Renal cortex interstitium (tissue), 11 donors: ENCODE results near the gene SLC9A2. TPM values are rescaled to one million over a fixed set of nuclear protein-coding genes. Genes with fewer than 3 reads are reported as not detected.

Experiments used
- DNase-seq, 11 donors: peaks; one replicate each; pipeline ENCODE4 v3.0.0-alpha.2; 2013; ENCODE audit warnings: low read depth in 9 of 11, low spot score in 4 of 11; ENCODE audit errors: extremely low read depth in 1 of 11
- polyA plus RNA-seq, 3 donors: library from polyadenylated mRNA; unstranded; fragments of 120-200 nt; gene quantifications; one replicate each; pipeline ENCODE4 v1.2.1, GENCODE V29; 2013; ENCODE audit not compliant: insufficient read length in 3 of 3

SLC9A2 gene
- polyA plus RNA-seq, 3 donors = 4.6 to 7.5 (median 4.7) TPM

GRCh38 chr2:102758439-102758838, 139.1 kb downstream of the SLC9A2 start:
- DNase-seq = no peak

Other genes starting within 250 kb of the SLC9A2 start
- gene IL18RAP, start 196.4 kb upstream of the SLC9A2 start, polyA plus RNA-seq = under 1 TPM; 0.23 to 0.48 (median 0.27) TPM
- 1 to 10 TPM; 5.4 to 8.2 (median 5.9) TPM for gene SLC9A4, start 146.3 kb upstream of the SLC9A2 start, polyA plus RNA-seq
- gene TMEM182, start 142.5 kb downstream of the SLC9A2 start, polyA plus RNA-seq = 1 to 10 TPM; 6.8 to 8.8 (median 7.0) TPM